GM23338 (cell line): ENCODE results near the gene FAM47C. TPM values are rescaled to one million over a fixed set of nuclear protein-coding genes. Genes with fewer than 3 reads are reported as not detected.

Experiments
- ATAC-seq: fragments of 200-7000 bp; cut with Tn5 transposase; 3 replicates; pipeline ENCODE4 v1.9.1; 2020
- DNase-seq: peaks from one replicate; pipeline ENCODE4 v3.0.0-alpha.2; 2015; ENCODE audit warnings: low spot score
- H2AFZ ChIP-seq: fragments of 200-600 bp; sonication (generic); 2 replicates; pipeline ENCODE4 v1.8.0; 2016; ENCODE audit warnings: antibody characterized with exemption, mild to moderate bottlenecking, moderate library complexity
- H3F3A ChIP-seq: fragments of 200-600 bp; sonication (generic); replicated peaks from 2 replicates; pipeline ENCODE4 v1.8.0; 2017; ENCODE audit warnings: antibody characterized with exemption, mixed run types, low read depth
- H3K27ac ChIP-seq: fragments of 200-600 bp; sonication (generic); 2 replicates; pipeline ENCODE4 v1.6.1; 2016; ENCODE audit warnings: low read depth
- H3K27me3 ChIP-seq: fragments of 200-600 bp; sonication (generic); 2 replicates; pipeline ENCODE4 v1.8.0; 2016; ENCODE audit warnings: mild to moderate bottlenecking, mixed run types, moderate library complexity; ENCODE audit not compliant: insufficient read depth
- H3K36me3 ChIP-seq: fragments of 200-600 bp; sonication (generic); 2 replicates; pipeline ENCODE4 v1.8.0; 2016; ENCODE audit warnings: mild to moderate bottlenecking; ENCODE audit not compliant: insufficient read depth
- H3K4me1 ChIP-seq: fragments of 200-600 bp; sonication (generic); 2 replicates; pipeline ENCODE4 v1.8.0; 2016; ENCODE audit warnings: mild to moderate bottlenecking, moderate library complexity; ENCODE audit not compliant: insufficient read depth
- H3K4me2 ChIP-seq: fragments of 200-600 bp; sonication (generic); 2 replicates; pipeline ENCODE4 v1.7.1; 2017; ENCODE audit warnings: mixed run types
- H3K4me3 ChIP-seq: fragments of 200-600 bp; sonication (generic); 2 replicates; pipeline ENCODE4 v1.6.1; 2016; ENCODE audit warnings: mixed run types
- H3K79me2 ChIP-seq: fragments of 200-600 bp; sonication (generic); replicated peaks from 2 replicates; pipeline ENCODE4 v1.8.0; 2017; ENCODE audit warnings: mild to moderate bottlenecking; ENCODE audit not compliant: insufficient read depth
- H3K9me2 ChIP-seq: fragments of 200-600 bp; sonication (generic); 2 replicates; pipeline ENCODE4 v1.8.0; 2017; ENCODE audit not compliant: insufficient read depth
- H4K20me1 ChIP-seq: fragments of 200-600 bp; sonication (generic); replicated peaks from 2 replicates; pipeline ENCODE4 v1.8.0; 2017; ENCODE audit warnings: mild to moderate bottlenecking; ENCODE audit not compliant: insufficient read depth
- H3K27ac Mint-ChIP-seq: 2 replicates; pipeline ENCODE4 v1.8.0; 2020; ENCODE audit warnings: inconsistent platforms, mild to moderate bottlenecking, moderate library complexity, mixed read lengths
- H3K27me3 Mint-ChIP-seq: 3 replicates; pipeline ENCODE4 v1.8.0; 2022; ENCODE audit warnings: low read depth, mild to moderate bottlenecking, moderate library complexity, mixed read lengths, inconsistent platforms; ENCODE audit not compliant: insufficient read depth, poor library complexity
- H3K36me3 Mint-ChIP-seq: 3 replicates; pipeline ENCODE4 v1.8.0; 2021; ENCODE audit warnings: low read depth, mild to moderate bottlenecking, inconsistent platforms, moderate library complexity, mixed read lengths
- H3K4me1 Mint-ChIP-seq: 3 replicates; pipeline ENCODE4 v1.8.0; 2020; ENCODE audit warnings: mild to moderate bottlenecking, inconsistent platforms, mixed read lengths
- H3K4me3 Mint-ChIP-seq: 3 replicates; pipeline ENCODE4 v1.8.0; 2021; ENCODE audit warnings: moderate library complexity, mild to moderate bottlenecking, inconsistent platforms, mixed read lengths
- H3K9me3 Mint-ChIP-seq: 3 replicates; pipeline ENCODE4 v1.8.0; 2020; ENCODE audit warnings: moderate library complexity, mild to moderate bottlenecking, inconsistent platforms, mixed read lengths
- EZH2phosphoT487 ChIP-seq: fragments of 200-600 bp; sonication (generic); IDR thresholded peaks from one replicate; pipeline ENCODE4 v1.8.1; 2018; ENCODE audit warnings: antibody characterized with exemption; ENCODE audit not compliant: unreplicated experiment
- polyA plus RNA-seq: library from polyadenylated mRNA; unstranded; fragments of >200 nt; fragmentation: Nextera tagmentation; extraction: Ambion mirVana; gene quantifications from 2 replicates; pipeline ENCODE4 v1.2.1, GENCODE V29; 2016
- total RNA-seq: library from RNA; depleted of rRNA; stranded (reverse); fragments of >200 nt; shearing (Covaris generic); gene quantifications from 2 replicates; pipeline ENCODE4 v1.2.3, GENCODE V29; 2014
- TF ChIP-seq, protein P1 (sequence below), 2 experiments: fragments of 200-600 bp in 1 of 2; sonication (generic) in 1 of 2; conservative IDR thresholded peaks; 2 replicates each; pipeline versions ENCODE4 v1.5.1 to v1.6.1; 2016 to 2017; ENCODE audit warnings: antibody characterized with exemption in 2 of 2, low read depth in 2 of 2, mild to moderate bottlenecking in 2 of 2, moderate library complexity in 1 of 2

Gene FAM47C
- total and polyA plus RNA-seq, 2 experiments from 2014 or later: not detected

DNA sequence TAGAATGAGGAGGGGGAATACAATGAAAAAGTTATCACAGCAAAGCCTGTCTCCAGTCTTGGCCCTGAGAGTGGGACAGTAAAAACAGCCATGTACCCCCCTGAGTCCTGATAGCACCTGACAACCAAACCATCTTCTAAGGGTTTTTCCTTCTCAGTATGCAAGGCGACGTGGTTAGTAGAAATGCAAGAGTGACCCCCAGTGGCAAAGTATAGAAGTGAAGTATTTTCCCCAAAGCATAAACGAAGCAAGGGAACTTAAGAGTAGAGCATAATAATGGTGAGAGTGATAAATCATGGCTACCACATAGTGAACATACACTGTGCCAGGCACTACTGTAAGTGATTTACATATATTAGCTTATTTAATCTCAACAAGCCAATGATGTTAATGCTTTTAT, 52.8 kb downstream of the FAM47C start:
- Histone ChIP-seq H2AFZ (no peak overlapping the region), H3K27me3 (no peaks in the 10 kb centered on the region), H3K4me1 (no peaks in the 10 kb centered on the region), H3F3A (no peaks in the 10 kb centered on the region), H4K20me1 (no peaks in the 10 kb centered on the region), H3K4me3 (no peak overlapping the region), H3K27ac (no peak overlapping the region), H3K9me2 (no peaks in the 10 kb centered on the region), H3K36me3 (no peaks in the 10 kb centered on the region), H3K79me2 (no peaks in the 10 kb centered on the region), H3K4me2 (no peak overlapping the region)
- no peaks in the 10 kb centered on the region for H3K4me1 Mint-ChIP-seq
- DNase-seq (peak; percentile 52), ATAC-seq (peak; percentile 62)
- TF ChIP-seq, protein P1, sequence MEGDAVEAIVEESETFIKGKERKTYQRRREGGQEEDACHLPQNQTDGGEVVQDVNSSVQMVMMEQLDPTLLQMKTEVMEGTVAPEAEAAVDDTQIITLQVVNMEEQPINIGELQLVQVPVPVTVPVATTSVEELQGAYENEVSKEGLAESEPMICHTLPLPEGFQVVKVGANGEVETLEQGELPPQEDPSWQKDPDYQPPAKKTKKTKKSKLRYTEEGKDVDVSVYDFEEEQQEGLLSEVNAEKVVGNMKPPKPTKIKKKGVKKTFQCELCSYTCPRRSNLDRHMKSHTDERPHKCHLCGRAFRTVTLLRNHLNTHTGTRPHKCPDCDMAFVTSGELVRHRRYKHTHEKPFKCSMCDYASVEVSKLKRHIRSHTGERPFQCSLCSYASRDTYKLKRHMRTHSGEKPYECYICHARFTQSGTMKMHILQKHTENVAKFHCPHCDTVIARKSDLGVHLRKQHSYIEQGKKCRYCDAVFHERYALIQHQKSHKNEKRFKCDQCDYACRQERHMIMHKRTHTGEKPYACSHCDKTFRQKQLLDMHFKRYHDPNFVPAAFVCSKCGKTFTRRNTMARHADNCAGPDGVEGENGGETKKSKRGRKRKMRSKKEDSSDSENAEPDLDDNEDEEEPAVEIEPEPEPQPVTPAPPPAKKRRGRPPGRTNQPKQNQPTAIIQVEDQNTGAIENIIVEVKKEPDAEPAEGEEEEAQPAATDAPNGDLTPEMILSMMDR (conservative IDR thresholded peaks at IDR 0.05; ENCODE audit: low read depth in 2 of 2): peak; percentile 58 to 72
- no peak for TF ChIP-seq EZH2phosphoT487
- H3K27ac Mint-ChIP-seq: no peak overlapping the region
- H3K4me3 Mint-ChIP-seq: no peak overlapping the region
- no peaks in the 10 kb centered on the region for H3K27me3 Mint-ChIP-seq
- no peaks in the 10 kb centered on the region for H3K9me3 Mint-ChIP-seq
- H3K36me3 Mint-ChIP-seq: no peaks in the 10 kb centered on the region
